GM18951 (cell line): ENCODE measurements around the gene FOXP4.

Experiments
- POLR2A ChIP-seq: IDR thresholded peaks from 4 replicates; pipeline ENCODE4 v1.6.1; 2011; ENCODE audit warnings: mild to moderate bottlenecking; ENCODE audit not compliant: insufficient read length, insufficient read depth; ENCODE audit errors: extremely low read depth
- in situ Hi-C: fragments of 300-500 bp; cut with MboI; formaldehyde crosslinking; loops from one replicate; pipeline ENCODE4 v1.12.0; 2022; ENCODE audit warnings: low sequenced_read_pairs, mixed read lengths, inconsistent platforms; ENCODE audit not compliant: unreplicated experiment

Gene FOXP4

DNA sequence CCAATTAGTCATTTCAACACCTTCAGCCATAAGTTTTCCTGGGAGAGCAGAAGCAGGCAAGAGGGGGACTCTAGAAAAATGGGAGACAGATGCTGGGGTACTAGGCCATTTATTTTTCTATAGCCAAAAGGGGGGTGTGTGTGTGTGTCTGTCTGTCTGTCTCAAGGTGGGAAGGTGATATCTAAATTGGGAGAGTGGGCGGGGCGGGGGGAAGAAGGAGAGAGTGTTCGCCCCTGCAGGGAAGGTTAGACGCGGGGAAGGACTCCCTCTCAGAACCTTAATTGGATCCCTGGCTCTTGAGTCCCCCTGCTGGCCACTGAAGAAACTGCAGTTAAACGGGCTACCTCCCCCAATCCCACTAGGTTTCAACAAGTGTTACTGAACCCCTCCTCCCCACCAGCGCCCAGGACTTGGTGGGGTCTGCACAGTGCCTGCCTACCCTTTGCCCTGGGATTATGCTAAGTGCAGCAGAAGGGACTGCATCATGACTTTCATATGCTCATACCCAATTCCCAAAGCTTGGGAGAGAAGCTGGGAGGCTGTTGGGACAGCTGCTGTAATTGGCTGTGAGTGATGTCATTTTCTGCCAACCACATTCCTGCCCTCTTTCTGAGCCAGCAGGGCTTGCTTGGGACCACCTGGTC is 45.8 kb downstream of the FOXP4 start:
- TF ChIP-seq POLR2A = no peak
- in situ Hi-C loops = loop anchor here (5.0 kb wide), 1 partner anchor 130 kb away; no protein-coding TSS in a partner anchor

DNA sequence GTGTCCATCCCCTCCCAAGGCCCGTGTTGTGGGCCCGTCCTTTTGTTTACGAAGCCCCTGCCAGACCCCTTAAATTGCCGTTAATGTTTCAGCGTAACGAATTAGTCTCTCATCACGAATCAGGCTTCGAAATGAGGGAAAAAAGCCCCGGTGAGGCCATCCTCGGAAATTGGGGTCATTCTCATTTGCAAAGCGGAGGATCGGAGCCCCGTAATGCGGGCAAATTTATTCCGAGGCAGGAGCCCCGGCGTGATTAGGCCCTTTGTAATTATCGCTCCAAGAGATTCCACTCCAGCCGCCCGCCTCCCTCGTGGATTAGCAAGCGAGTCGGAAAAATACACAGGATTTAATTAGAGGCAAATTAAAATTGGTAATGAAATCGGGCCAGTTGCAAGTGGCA is 47.2 kb downstream of the FOXP4 start:
- in situ Hi-C loops = loop anchor here (5.0 kb wide), 1 partner anchor 131 kb away; no protein-coding TSS in a partner anchor
- no peak for TF ChIP-seq POLR2A

DNA sequence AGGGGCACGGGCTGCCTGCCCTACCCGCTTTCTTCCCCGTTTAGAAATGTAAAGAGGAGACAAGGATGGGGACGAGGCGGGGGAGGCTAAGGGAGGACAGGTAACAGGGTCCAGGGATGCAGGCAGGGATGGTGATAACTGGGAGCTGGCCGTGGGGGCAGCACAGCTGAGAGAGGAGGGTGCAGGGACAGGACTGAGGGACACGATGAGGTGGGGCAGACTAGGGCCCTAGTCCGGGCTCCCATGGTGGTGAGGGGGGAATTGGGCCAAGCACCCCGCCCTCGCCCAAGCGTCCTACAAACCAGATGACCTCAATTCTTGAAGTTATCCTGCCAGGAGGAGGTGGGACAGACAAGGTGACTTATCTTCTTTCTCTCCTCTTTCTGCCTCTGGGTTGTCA is 47.7 kb downstream of the FOXP4 start:
- no peak for TF ChIP-seq POLR2A
- in situ Hi-C loops = loop anchor here (5.0 kb wide), 1 partner anchor 132 kb away; no protein-coding TSS in a partner anchor

DNA sequence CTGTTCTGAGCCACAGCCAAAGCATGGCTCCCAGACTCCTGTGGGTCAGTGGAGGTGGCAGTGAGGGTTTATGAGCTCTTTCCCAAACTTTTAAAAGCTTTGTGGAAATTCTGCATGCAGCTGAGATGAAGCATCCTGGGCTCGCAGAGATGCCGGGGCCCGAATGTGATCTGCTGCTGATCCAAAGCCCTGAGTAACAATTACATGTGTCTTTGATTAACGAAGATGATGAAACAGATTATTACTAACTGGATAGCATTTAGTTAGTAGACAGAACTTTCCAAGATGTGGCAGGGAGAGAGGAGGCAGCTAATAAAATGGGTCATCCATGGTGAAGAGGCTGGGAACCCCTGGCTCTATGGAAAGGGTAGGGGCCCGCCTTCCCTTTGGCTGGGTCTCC is 48.1 kb downstream of the FOXP4 start:
- no peak for TF ChIP-seq POLR2A
- in situ Hi-C loops = loop anchor here (5.0 kb wide), 1 partner anchor 132 kb away; no protein-coding TSS in a partner anchor

DNA sequence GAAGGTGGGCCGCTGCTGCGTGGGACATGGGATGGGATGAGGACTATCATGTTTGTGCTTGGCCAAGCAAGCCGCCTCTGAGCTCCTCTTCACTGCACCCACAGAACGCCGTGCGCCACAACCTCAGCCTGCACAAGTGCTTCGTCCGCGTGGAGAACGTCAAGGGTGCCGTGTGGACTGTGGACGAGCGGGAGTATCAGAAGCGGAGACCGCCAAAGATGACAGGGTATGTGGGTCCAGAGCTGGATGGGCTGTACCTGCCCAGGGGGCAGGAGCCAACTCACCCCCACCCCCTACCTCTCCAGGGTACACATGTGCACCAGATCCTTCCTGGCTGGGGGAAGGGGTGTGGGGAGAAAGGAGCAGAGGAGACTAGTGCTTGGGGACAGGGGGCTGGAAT is 48.6 kb downstream of the FOXP4 start:
- TF ChIP-seq POLR2A = no peak
- in situ Hi-C loops = loop anchor here (5.0 kb wide), 1 partner anchor 132 kb away; no protein-coding TSS in a partner anchor

DNA sequence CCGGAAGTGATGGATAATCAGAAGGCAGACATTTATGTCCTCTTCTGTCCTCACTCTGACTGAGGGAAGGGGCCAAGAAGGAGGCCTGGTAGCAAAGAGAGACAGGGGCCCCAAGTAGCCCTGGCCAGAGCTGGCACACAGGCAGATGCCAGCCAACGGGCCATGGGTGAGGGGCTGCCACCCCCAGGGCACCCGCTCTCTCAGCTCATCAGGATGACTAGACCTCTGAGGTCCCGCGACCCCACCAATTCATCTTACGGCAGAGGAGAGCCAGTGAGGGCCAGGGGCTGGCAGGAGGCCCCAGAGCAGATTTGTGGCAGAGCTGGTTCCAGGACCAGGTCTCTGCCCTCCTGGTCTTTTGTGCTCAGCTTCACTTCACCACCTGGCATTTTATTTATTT is 49.0 kb downstream of the FOXP4 start:
- in situ Hi-C loops = no loop called here

DNA sequence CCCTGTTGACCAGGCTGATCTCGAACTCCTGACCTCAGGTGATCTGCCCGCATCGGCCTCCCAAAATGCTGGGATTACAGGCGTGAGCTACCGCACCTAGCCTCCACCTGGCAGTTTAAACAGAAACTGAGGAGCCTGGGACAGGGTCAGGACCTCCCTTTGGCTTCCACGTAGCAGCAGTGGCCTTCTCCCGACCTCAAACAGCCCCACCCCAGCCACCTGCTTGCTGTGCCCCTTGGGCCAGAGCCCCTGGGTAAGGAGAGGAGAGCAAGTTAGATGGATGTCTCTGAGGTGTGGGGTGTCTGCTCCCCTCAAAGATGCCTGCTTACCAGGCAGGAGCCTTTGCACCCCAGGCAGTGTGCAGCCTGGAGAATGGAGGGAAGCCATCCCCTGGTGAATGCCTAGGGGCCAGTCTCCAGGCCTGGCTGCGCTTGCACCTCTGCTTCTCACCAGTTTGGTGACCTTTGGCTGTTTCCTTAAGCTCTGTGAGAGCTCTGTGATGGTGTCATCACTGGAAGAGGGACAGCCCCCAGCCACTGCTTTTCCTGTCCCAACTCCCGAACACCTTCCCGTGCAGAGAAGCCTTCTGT is 50.0 kb downstream of the FOXP4 start:
- TF ChIP-seq POLR2A = no peak

More for the DNA sequence above, 49.0 kb downstream of the FOXP4 start:
- no peak for TF ChIP-seq POLR2A

DNA sequence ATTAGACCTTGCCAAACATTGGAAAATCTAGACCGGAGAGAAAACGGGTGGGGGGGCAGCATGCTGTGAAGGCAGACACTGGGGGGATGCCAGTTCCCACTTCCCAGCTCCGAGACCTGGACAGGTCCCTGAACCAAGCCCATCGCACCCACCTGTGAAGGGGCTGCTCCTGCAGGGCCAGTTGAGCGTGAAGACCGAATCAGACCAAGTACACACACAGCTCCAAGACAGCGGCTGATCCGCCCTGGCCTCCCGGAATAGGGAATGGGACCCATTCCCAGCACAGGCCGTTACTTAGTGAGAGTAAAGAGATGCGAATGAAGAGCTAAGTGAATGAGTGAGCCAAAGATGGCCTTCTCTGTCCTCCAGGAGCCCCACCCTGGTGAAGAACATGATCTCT is 50.6 kb downstream of the FOXP4 start:
- TF ChIP-seq POLR2A = no peak
- in situ Hi-C loops = no loop called here

More for the DNA sequence above, 50.0 kb downstream of the FOXP4 start:
- in situ Hi-C loops = no loop called here

DNA sequence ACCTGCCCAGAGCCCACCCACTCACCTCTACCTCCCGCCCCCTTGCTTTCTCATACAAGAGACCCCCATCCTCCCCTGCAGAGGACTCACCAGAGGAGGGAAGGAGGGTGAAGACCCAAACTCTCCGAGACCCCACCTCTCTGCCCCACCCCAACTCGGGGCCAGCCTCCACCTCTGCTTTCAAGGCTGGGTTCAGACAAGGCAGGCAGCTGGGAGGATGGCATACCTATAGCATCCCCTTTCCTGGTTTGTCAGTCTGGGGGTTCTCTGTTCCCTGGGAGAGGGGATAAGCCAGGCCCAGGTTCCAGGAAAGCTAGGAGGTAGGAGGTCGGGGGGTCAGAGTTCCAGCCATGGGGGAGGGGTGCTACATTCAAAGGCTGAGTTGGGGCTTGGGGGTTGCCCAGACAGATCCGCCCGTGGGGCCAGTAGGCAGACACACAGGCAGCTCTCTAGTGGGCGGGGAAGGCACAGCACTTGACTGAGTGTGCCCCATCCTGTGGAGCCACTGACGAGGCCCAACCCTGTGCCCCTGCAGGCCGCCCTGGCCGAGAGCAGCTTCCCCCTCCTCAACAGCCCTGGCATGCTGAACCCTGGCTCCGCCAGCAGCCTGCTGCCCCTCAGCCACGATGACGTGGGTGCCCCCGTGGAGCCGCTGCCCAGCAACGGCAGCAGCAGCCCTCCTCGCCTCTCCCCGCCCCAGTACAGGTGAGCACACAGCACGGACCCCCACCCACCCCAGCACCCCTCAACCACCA is 51.2 kb downstream of the FOXP4 start:
- in situ Hi-C loops = no loop called here
- TF ChIP-seq POLR2A = no peak

DNA sequence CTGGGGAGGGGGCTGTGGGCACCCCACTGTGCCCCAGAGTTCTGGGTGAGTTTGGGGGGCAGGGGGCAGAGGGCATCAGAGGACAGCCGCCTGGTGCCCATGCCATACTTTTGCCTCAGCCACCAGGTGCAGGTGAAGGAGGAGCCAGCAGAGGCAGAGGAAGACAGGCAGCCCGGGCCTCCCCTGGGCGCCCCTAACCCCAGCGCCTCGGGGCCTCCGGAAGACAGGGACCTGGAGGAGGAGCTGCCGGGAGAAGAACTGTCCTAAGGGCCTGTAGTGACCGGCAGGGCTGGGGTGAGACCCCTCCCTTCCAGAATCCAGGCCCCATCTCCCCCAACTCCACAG is 52.5 kb downstream of the FOXP4 start:
- in situ Hi-C loops = no loop called here
- no peak for TF ChIP-seq POLR2A

DNA sequence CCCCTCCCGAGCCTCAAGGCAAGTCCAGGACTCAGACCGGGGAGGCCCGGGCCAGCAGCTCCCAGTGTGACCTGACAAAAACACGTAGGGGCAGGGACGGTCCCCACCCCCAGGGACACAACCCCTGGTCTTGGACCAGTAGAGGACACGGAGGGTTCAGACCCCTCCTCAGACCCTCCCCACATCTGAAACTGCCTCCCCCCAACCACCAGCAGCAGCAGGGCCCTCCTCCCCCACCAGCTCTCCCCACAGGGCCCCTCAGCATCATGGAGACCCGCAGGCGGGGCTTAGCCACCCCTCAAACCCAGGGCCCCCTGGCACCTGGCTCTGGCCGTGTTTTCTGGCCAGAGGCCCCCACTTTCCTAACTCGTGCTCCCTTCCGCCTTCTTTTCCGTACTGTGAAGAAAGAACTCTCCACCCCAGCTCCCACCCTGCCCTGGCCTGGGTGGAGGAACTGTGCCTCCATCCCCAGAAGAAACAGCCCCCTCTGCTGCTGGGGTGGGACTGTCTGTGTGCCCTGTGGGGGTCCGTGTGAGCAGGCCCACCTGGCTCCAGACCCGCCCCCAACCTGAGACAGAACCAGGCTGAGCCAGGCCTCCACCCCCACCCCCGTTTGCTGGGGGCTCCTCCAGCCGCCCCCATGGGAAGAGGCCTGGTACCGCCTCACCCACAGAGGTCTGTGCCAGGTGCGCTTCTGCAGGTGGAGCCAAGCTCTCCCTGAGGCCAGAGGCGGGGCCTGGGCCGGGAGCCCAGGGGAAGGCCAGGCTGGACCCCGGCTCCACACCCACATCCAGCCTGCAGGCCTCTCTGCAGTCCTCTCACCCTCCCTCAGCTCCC is 53.1 kb downstream of the FOXP4 start:
- no peak for TF ChIP-seq POLR2A
- in situ Hi-C loops = no loop called here

DNA sequence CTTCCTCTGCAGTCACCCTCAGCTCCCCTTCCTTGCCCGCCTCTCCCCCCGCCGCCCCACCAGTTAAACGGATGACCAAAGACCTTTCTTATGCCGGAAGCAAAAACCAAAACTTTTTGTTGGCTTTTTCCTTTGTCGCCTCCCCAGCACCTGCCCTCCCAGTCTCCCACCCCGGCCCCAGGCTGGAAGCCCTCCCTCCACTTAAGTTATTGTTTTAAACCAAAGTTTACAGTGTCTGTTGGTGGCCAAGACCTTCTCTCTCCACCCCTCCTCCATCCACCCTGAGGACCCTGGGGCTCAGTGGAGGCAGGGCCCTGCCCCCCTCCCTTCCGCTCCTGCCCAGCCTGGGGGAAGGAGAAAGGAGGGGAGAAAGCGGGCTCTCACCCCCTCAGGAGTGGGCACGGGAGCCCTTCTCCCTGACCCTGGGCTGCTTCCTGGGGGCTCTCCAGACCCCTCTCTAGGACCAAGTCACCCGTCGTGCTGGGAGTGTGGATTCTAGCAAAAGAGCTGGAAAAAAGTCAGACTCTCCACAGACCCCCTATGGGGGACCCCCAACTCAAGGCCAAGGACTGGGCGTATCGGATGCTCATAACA is 53.8 kb downstream of the FOXP4 start:
- in situ Hi-C loops = loop anchor here (10.0 kb wide), 1 partner anchor 75 kb away; no protein-coding TSS in a partner anchor
- TF ChIP-seq POLR2A = no peak

DNA sequence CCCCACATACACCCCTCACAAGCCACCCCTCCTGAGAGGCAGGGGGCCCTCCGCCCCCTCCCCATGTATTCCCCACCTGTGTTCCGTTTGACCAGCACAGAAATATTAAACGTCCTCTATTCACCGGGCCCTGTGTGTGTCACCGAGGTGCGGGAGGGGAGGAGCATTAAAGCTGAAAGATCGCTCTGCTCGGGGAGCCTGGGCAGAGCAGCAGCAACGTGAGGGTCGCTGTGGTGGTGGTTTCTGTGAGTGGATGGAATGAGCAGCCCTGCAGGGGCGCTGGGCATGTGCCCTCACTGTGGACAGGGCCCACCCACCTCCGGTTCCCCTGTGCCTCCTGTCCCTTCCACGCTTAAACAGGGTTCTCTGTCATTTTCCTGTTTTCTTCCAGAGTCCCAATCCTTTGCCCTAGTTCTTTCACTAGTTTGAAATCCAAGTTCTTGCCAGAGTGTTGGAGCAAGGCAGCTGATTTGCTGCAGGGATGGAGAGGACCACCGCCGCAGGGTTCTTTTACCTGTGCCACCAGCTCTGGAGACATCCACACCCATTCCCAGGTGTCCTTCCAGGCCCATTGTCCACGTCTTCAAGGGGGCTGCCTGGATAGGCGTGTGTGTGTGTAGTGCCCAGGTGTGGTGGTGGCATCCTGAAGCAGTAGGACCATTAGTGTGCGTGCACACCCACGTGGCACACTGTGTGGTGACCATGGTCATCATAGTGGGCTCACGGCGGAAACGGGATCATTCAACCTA is 54.5 kb downstream of the FOXP4 start:
- in situ Hi-C loops = loop anchor here (10.0 kb wide), 1 partner anchor 74 kb away; no protein-coding TSS in a partner anchor
- no peak for TF ChIP-seq POLR2A
